ENCODE data around the gene UBN2.

Gene UBN2

GRCh38 chr7:139230774-139231512 is at the start of gene UBN2:
Gene UBN2 (plus strand): TSS chr7:139231237. CDS start chr7:139231485, 248 bp downstream.
- Histone ChIP-seq H3K36me3 (ENCODE audit: control insufficient read depth, insufficient read depth, low read length) (no peaks in the 10 kb centered on the region), H3K4me1 (ENCODE audit: control insufficient read depth, insufficient read depth, low read length) (peaks cover 8% of the 10 kb centered on the region), H3K9me3 (ENCODE audit: control insufficient read depth, insufficient read depth, low read length) (no peaks in the 10 kb centered on the region), H3K4me3 (ENCODE audit: low read depth, low read length) (peak within 1 kb of the TSS; percentile 95), H3K9ac (ENCODE audit: low read depth, low read length) (peak within 1 kb of the TSS; percentile 79), H3K27me3 (ENCODE audit: control insufficient read depth, insufficient read depth, low read length) (no peaks in the 10 kb centered on the region)

DNA sequence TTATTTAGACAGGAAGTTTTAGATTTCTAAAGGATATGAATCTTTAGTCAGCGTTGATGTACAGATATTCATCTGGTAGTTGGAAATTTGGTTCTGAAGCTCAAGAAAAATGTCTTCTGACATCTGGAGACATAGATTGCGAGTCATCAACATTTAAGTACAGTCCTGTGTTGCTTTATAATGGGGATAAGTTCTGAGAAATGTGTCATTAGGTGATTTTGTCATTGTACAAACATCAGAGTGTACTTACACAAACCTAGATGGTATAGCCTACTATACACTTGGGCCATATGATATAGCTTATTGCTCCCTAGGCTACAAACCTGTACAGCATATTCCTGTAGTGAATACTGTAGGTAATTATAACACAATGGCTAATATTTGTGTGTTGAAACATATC is 49.6 kb upstream of the UBN2 start:
- Histone ChIP-seq H3K27me3 (ENCODE audit: control insufficient read depth, insufficient read depth, low read length) (no peaks in the 10 kb centered on the region), H3K9ac (ENCODE audit: low read depth, low read length) (no peak overlapping the region), H3K36me3 (ENCODE audit: control insufficient read depth, insufficient read depth, low read length) (no peaks in the 10 kb centered on the region), H3K4me1 (ENCODE audit: control insufficient read depth, insufficient read depth, low read length) (peaks cover 27% of the 10 kb centered on the region), H3K4me3 (ENCODE audit: low read depth, low read length) (no peak overlapping the region), H3K9me3 (ENCODE audit: control insufficient read depth, insufficient read depth, low read length) (no peaks in the 10 kb centered on the region)

- no peaks in the 10 kb centered on the region for H3K27me3 ChIP-seq (ENCODE audit: control insufficient read depth, insufficient read depth, low read length)
- H3K9me3 ChIP-seq (ENCODE audit: control insufficient read depth, insufficient read depth, low read length), result no peaks in the 10 kb centered on the region
- no peaks in the 10 kb centered on the region for H3K36me3 ChIP-seq (ENCODE audit: control insufficient read depth, insufficient read depth, low read length)
- peaks cover 27% of the 10 kb centered on the region for H3K4me1 ChIP-seq (ENCODE audit: control insufficient read depth, insufficient read depth, low read length)
- no peak overlapping the region for H3K9ac ChIP-seq (ENCODE audit: low read depth, low read length)
- peak overlapping the region; percentile 14 for H3K4me3 ChIP-seq (ENCODE audit: low read depth, low read length)
Observed at GRCh38 chr7:139182363-139182762, 48.7 kb upstream of the UBN2 start.

- Histone ChIP-seq H3K4me1 (ENCODE audit: control insufficient read depth, insufficient read depth, low read length) (peaks cover 27% of the 10 kb centered on the region), H3K36me3 (ENCODE audit: control insufficient read depth, insufficient read depth, low read length) (no peaks in the 10 kb centered on the region), H3K27me3 (ENCODE audit: control insufficient read depth, insufficient read depth, low read length) (no peaks in the 10 kb centered on the region), H3K9ac (ENCODE audit: low read depth, low read length) (peak overlapping the region; percentile 10), H3K9me3 (ENCODE audit: control insufficient read depth, insufficient read depth, low read length) (no peaks in the 10 kb centered on the region), H3K4me3 (ENCODE audit: low read depth, low read length) (no peak overlapping the region)
Observed at GRCh38 chr7:139183251-139183650, 47.8 kb upstream of the UBN2 start.

GRCh38 chr7:139183878-139184338 is 47.1 kb upstream of the UBN2 start:
- H3K9ac ChIP-seq (ENCODE audit: low read depth, low read length), result no peak overlapping the region

GRCh38 chr7:139186146-139186545 is 44.9 kb upstream of the UBN2 start:
- Histone ChIP-seq H3K9ac (ENCODE audit: low read depth, low read length) (no peak overlapping the region), H3K4me1 (ENCODE audit: control insufficient read depth, insufficient read depth, low read length) (peaks cover 26% of the 10 kb centered on the region), H3K36me3 (ENCODE audit: control insufficient read depth, insufficient read depth, low read length) (no peaks in the 10 kb centered on the region), H3K9me3 (ENCODE audit: control insufficient read depth, insufficient read depth, low read length) (no peaks in the 10 kb centered on the region), H3K27me3 (ENCODE audit: control insufficient read depth, insufficient read depth, low read length) (no peaks in the 10 kb centered on the region), H3K4me3 (ENCODE audit: low read depth, low read length) (no peak overlapping the region)

More at GRCh38 chr7:139183878-139184338, 47.1 kb upstream of the UBN2 start:
- Histone ChIP-seq H3K9me3 (ENCODE audit: control insufficient read depth, insufficient read depth, low read length) (no peaks in the 10 kb centered on the region), H3K27me3 (ENCODE audit: control insufficient read depth, insufficient read depth, low read length) (no peaks in the 10 kb centered on the region), H3K4me3 (ENCODE audit: low read depth, low read length) (no peak overlapping the region), H3K36me3 (ENCODE audit: control insufficient read depth, insufficient read depth, low read length) (no peaks in the 10 kb centered on the region), H3K4me1 (ENCODE audit: control insufficient read depth, insufficient read depth, low read length) (peaks cover 27% of the 10 kb centered on the region)

DNA sequence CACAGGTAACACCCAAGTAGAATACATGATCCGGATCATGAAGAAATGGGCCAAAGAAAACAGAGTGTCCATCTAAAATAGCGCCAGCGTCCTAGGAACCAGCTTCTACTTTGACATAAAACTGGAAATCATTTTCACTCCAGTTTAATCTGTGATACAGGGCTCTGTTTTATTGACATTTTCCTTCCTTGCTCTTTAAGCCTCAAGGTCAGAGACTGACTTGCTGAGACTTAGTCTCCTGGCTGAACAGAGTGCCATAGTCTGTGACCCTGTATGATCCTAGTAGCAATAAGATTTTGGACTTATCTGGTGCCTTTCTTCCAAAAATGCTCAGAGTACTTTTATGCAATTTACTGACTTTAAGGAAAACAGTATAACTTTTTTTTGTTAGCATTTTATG is 41.7 kb upstream of the UBN2 start:
- Histone ChIP-seq H3K9ac (ENCODE audit: low read depth, low read length) (no peak overlapping the region), H3K4me1 (ENCODE audit: control insufficient read depth, insufficient read depth, low read length) (no peaks in the 10 kb centered on the region), H3K9me3 (ENCODE audit: control insufficient read depth, insufficient read depth, low read length) (no peaks in the 10 kb centered on the region), H3K36me3 (ENCODE audit: control insufficient read depth, insufficient read depth, low read length) (no peaks in the 10 kb centered on the region), H3K4me3 (ENCODE audit: low read depth, low read length) (no peak overlapping the region), H3K27me3 (ENCODE audit: control insufficient read depth, insufficient read depth, low read length) (no peaks in the 10 kb centered on the region)

DNA sequence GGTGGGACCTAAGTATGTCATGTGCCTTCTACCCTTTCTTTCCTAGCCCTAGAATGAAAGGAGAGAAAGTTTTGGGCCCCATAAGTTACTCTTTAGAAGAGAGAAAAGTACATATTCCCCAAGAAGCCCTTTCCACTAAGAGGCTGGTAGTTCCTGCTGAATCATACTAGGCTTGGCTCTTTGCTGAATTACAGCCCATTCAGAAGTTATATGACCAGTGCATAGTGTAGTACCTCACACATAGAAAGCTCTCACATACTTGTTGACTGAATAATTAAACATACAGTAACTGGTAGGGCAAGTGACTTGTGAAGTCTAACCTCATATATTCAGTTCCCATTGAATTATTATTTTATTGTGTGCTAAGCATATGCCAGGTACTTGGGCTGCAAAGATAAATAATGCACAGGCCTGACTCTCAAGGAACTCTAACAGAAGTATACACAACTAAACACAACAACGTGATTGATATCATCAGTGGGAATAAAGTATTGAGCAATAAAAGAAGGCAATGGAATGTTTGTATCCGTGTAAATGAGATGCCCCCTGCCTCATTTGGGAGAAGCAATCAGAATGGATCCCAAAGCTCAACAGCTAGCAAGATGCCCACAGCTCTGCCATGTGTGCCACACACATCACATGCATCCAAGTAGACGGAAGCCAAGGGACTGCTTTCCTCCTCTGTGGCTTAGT is 38.9 kb upstream of the UBN2 start:
- Histone ChIP-seq H3K9ac (ENCODE audit: low read depth, low read length) (no peak overlapping the region), H3K4me3 (ENCODE audit: low read depth, low read length) (no peak overlapping the region), H3K36me3 (ENCODE audit: control insufficient read depth, insufficient read depth, low read length) (no peaks in the 10 kb centered on the region), H3K9me3 (ENCODE audit: control insufficient read depth, insufficient read depth, low read length) (no peaks in the 10 kb centered on the region), H3K4me1 (ENCODE audit: control insufficient read depth, insufficient read depth, low read length) (no peaks in the 10 kb centered on the region), H3K27me3 (ENCODE audit: control insufficient read depth, insufficient read depth, low read length) (no peaks in the 10 kb centered on the region)

DNA sequence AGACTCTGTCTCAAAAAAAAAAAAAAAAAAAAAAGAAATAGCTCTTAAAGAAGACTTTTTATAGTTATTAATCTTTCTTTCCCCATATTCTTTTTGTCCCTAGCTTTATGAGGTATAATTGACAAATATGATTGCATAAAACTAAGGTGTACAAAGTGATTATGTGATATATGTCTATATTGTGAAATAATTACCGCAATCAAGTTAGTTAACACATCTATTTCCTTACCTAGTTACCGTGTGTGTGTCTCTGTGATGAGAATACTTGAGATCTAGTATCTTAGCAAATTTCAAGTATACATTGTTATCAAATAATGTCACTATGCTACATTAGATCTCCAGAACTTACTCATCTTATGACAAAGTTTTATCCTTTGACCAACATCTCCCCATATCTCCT is 30.7 kb upstream of the UBN2 start:
- Histone ChIP-seq H3K9ac (ENCODE audit: low read depth, low read length) (no peak overlapping the region), H3K36me3 (ENCODE audit: control insufficient read depth, insufficient read depth, low read length) (no peaks in the 10 kb centered on the region), H3K27me3 (ENCODE audit: control insufficient read depth, insufficient read depth, low read length) (no peaks in the 10 kb centered on the region), H3K4me1 (ENCODE audit: control insufficient read depth, insufficient read depth, low read length) (no peaks in the 10 kb centered on the region), H3K4me3 (ENCODE audit: low read depth, low read length) (no peak overlapping the region), H3K9me3 (ENCODE audit: control insufficient read depth, insufficient read depth, low read length) (no peaks in the 10 kb centered on the region)

DNA sequence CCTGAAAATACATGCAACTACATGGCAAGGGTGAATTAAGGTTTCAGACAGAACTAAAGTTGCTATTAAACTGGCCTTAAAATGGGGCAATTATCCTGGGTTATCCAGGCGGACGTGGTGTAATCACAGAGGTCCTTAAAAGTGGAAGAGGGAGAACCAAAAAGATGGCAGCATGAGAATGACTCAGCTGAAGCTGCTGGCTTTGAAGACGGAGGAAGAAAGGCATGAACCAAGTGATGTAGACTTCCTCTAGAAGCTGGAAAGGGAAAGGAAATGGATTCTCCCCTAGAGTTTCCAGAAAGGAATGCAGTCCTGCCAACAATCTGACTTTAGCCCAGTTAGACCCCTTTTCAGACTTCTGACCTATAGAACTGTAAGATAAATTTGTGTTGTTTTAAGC is 27.0 kb upstream of the UBN2 start:
- Histone ChIP-seq H3K9ac (ENCODE audit: low read depth, low read length) (no peak overlapping the region), H3K9me3 (ENCODE audit: control insufficient read depth, insufficient read depth, low read length) (peaks cover 3% of the 10 kb centered on the region), H3K36me3 (ENCODE audit: control insufficient read depth, insufficient read depth, low read length) (no peaks in the 10 kb centered on the region), H3K4me3 (ENCODE audit: low read depth, low read length) (no peak overlapping the region), H3K4me1 (ENCODE audit: control insufficient read depth, insufficient read depth, low read length) (no peaks in the 10 kb centered on the region), H3K27me3 (ENCODE audit: control insufficient read depth, insufficient read depth, low read length) (no peaks in the 10 kb centered on the region)

GRCh38 chr7:139205843-139206242 is 25.2 kb upstream of the UBN2 start:
- peaks cover 3% of the 10 kb centered on the region for H3K9me3 ChIP-seq (ENCODE audit: control insufficient read depth, insufficient read depth, low read length)
- no peak overlapping the region for H3K9ac ChIP-seq (ENCODE audit: low read depth, low read length)
- no peak overlapping the region for H3K4me3 ChIP-seq (ENCODE audit: low read depth, low read length)
- H3K4me1 ChIP-seq (ENCODE audit: control insufficient read depth, insufficient read depth, low read length), result no peaks in the 10 kb centered on the region
- no peaks in the 10 kb centered on the region for H3K36me3 ChIP-seq (ENCODE audit: control insufficient read depth, insufficient read depth, low read length)
- H3K27me3 ChIP-seq (ENCODE audit: control insufficient read depth, insufficient read depth, low read length), result no peaks in the 10 kb centered on the region

GRCh38 chr7:139212133-139212532 is 18.9 kb upstream of the UBN2 start:
- Histone ChIP-seq H3K36me3 (ENCODE audit: control insufficient read depth, insufficient read depth, low read length) (no peaks in the 10 kb centered on the region), H3K27me3 (ENCODE audit: control insufficient read depth, insufficient read depth, low read length) (no peaks in the 10 kb centered on the region), H3K9ac (ENCODE audit: low read depth, low read length) (no peak overlapping the region), H3K4me1 (ENCODE audit: control insufficient read depth, insufficient read depth, low read length) (no peaks in the 10 kb centered on the region), H3K9me3 (ENCODE audit: control insufficient read depth, insufficient read depth, low read length) (no peaks in the 10 kb centered on the region), H3K4me3 (ENCODE audit: low read depth, low read length) (no peak overlapping the region)

Measured in iPS-15b (cell line).